Measurements from ENCODE around the gene ZBTB39.
"Not testable (repeated sequence)": the region's sequence is repeated elsewhere in the genome, so short reads cannot be mapped to it uniquely, and the experiment has no call there.

ZBTB39 gene

DNA sequence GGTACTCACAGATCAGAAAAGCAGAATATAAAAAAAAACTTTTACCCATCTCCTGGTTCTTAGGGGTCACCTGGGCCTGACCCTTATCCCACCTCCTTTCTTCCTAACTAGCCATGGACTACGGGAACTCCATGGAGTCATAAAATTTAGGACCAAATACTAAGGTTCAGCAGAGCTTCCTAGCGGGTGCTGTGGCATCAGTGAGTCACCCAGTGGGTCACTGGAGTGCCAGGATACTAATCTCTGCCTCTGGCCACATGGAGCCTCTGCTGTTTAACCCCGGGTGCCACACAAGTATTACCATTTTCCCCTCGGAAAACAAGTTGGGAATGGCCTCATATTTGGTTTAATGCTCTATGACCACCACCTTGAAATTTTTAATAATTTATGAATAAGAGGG is 6.9 kb downstream of the ZBTB39 start:
- DNase-seq, result no peak

DNA sequence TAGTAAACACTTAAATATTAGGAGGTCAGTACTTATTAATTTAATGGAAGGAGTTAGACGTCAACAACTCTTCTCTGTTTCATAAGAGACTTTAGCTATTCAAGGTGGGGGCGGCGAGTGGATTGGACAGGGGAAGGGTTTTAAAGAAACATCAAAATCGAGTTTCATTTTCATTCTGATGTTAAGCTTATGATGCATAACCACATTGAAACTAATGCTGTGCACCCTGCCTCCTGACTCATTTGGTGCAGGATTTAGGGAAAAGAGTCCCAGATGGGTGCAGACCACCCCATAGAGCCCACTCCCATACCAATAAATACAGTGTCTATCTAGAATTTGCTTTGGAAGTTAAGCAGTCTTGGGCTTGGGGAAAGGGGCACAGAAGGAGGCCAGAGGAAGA is 7.4 kb downstream of the ZBTB39 start:
- no peak for DNase-seq

DNA sequence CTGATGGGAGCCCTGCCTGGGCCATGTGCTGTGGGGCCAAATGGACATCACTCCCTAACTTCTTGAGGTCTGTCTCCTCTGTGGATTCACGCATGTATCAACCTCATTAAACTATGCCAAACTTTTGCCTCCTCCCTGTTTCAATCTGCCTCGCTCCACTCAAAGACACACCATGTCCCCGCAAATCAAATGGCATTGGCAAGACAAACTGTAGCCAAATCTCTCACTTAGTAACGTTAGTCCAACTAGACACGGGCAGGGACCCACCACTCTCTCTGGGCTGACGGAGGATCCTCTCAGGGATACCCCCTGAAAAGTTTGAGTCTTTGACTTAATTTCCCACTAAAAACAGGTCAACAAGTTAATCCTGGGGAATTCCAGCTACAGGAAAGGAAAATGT is 8.0 kb downstream of the ZBTB39 start:
- no peak for DNase-seq

DNA sequence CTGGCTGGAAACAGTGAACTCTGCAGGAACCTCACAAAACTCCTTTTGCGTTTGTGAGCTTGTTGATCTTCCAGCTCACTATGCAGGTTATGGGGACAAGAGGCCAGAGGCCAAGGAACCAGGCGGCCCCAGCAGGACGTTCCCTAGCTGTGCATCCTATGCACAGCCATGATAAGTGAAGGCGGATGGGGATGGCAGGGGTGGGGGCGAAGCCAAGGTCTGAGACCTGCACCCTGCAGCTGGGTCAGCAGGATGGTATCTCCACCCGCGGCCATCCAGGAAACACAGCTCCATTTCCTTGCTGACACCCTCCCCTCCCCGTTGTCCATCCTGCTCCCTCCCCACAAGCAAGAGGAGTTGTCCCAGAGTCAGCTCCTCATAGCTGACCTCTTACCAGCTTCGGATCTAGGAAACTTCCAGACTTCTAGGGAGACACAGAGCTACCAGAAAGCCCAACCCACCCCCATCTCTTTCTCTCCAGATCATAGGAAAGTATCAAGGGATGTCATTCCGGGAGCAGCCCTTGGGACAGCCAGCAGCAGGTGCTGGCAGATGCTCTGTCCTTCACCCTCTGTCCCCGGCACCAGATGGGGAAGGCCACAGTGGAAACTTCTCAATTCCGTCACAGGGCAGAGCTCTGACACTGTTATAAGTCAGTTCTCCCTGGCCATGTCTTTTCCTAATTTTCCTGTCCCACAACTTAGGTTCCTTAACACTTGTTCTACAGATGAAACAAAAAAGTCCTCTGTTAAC is 9.4 kb downstream of the ZBTB39 start:
- DNase-seq, result no peak

DNA sequence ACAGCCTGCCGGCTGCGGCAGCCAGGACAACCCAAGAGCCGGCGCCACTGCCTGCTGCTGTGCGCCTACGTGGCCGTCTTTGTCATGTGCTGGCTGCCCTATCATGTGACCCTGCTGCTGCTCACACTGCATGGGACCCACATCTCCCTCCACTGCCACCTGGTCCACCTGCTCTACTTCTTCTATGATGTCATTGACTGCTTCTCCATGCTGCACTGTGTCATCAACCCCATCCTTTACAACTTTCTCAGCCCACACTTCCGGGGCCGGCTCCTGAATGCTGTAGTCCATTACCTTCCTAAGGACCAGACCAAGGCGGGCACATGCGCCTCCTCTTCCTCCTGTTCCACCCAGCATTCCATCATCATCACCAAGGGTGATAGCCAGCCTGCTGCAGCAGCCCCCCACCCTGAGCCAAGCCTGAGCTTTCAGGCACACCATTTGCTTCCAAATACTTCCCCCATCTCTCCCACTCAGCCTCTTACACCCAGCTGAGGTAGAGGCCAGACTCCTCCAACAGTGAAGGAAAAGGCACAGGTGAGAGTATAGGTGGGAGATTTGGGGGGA is 10.3 kb downstream of the ZBTB39 start:
- no peak for DNase-seq

DNA sequence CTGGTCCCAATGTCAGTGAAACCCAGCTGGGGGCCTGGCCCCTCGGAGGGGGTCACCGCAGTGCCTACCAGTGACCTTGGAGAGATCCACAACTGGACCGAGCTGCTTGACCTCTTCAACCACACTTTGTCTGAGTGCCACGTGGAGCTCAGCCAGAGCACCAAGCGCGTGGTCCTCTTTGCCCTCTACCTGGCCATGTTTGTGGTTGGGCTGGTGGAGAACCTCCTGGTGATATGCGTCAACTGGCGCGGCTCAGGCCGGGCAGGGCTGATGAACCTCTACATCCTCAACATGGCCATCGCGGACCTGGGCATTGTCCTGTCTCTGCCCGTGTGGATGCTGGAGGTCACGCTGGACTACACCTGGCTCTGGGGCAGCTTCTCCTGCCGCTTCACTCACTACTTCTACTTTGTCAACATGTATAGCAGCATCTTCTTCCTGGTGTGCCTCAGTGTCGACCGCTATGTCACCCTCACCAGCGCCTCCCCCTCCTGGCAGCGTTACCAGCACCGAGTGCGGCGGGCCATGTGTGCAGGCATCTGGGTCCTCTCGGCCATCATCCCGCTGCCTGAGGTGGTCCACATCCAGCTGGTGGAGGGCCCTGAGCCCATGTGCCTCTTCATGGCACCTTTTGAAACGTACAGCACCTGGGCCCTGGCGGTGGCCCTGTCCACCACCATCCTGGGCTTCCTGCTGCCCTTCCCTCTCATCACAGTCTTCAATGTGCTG is 11.0 kb downstream of the ZBTB39 start:
- no peak for DNase-seq

DNA sequence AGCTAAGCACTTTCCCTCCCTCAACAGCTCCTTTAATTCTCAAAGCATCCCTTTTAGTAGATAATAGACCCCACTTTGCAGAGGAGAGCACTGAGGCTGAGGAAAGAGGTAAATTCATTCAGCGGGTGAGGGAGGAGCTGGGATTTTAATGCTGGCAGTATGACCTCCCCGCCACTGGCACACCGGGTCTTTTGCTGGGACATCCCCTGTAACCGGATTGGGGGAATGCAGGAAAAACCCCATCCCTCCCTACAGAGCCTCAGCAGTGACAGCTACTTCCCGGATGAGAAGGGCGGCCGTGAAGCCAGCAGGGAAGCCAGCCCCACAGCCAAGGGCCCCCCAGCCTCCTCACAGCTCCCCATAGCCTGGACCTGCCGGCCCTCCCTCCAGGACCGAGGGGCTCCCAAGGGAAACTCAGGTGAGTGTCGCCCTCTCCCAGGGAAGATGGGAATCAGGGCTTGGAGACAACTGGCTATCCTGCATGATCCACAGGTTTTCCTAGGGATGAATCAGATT is 12.1 kb downstream of the ZBTB39 start:
- no peak for DNase-seq

DNA sequence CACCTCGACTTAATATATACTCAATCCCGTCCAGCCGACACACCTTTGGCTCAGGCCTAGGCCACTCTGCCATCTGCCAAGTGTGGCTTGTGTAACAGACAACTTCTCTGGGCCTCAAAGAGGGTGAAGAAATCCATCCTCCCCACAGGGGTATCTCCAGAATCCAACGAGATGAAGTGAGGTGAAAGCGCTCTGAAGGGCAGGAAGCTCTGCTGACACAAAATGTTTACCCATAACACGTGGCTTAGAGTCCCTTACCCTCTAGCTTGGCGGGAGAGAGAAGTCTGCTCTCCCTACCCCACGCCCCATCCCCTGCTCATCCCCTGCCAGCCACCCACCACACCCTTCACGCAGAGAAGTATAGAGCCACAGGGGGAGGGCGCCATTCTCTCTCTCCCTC is 13.0 kb downstream of the ZBTB39 start:
- no peak for DNase-seq

DNA sequence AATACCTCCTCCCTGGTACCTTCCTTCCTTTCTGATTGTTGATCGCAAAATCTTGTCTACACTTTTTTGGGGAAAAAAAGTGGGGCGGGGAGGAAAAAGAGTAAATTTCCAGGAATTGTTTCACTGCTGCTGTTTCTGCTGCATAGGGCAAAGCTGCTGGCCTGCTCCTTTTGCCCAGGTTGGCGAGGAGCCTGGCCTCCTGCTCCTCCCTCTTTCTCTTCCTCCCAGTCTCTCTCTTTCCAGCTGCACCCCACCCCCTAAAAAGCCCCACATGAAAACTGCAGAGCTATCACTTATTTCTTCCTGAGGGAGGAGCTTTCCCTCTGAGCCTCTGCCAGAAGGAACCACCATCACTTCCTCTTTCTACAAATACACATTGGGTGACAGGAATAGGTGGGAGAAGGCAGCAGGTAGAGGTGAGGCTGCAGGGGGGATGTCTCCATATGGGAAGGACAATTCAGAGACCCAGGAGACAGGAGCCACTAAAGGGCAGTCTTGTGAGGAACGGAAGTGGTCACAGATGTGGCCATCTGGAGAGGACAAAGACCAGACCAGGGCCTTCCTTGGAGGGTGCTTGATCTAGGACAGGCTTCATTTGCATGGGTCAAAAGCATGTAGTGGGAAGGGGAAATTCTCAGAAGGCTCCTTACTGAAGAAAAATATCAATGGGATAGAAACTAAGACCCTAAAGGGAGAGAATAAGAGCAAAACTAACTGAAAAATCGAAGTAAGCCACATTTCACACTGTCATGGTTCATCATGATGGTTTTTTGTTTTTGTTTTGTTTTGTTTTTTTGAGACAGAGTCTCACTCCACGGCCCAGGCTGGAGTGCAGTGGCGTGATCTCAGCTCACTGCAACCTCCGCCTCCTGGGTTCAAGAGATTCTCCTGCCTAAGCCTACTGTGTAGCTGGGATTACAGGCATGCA is 14.8 kb downstream of the ZBTB39 start:
- no peak for DNase-seq

DNA sequence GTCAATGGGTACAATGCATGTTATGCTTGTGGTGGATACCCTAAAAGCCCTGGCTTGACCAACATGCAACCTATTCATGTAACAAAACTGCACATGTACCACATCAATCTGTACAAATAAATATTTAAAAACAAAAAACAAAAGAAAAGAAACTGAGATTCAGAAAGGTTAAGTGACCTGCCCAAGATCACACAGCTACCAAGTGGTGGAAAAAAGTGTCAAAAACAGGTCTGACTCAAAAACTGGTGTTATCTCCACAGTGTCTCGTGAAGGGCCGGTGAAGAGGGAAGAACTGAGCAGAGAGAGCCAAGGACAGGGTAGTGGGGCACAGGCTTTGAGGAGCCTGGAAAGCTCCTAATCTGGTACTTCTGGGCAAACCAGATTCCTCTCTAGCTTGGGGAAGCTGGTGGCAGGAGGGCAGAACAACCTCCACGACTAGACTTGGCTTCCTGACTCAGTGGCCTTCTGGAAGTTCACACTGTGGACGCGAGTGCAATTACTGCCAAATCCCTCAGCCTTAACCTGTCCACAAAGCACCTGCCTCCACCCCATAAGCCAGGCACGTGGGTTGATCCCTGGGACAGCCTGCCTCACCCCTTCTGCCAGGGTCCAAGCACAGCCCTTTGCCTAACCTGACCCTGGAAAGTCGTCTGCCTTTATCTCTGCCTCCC is 15.6 kb downstream of the ZBTB39 start:
- DNase-seq, result no peak

DNA sequence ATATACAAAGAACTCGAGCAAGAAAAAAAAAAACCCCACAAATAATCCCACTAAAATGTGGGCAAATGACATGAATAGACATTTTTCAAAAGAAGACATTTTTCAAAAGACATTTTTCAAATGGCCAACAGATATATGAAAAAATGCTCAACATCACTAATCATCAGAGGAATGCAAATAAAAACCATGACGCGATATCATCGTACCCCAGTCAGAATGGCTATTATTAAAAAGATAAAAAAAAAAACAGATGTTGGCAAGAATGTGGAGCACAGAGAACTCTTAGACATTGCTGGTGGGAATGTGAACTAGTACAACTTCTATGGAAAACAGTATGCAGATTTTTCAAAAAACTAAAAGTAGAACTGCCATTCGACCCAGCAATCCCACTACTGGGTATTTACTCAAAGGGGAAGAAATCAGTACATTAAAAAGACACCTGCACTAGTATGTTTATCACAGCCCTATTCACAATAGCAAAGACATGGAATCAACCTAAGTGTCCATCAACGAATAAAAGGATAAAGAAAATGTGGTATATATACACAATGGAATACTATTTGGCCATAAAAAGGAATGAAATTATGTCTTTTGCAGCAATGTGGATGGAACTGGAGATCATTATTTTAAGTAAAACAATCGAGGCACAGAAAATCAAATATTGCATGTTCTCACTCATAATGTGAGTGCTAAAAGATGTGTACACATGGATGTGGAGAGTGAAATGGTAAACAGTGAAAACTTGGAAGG is 16.3 kb downstream of the ZBTB39 start:
- DNase-seq, result no peak

DNA sequence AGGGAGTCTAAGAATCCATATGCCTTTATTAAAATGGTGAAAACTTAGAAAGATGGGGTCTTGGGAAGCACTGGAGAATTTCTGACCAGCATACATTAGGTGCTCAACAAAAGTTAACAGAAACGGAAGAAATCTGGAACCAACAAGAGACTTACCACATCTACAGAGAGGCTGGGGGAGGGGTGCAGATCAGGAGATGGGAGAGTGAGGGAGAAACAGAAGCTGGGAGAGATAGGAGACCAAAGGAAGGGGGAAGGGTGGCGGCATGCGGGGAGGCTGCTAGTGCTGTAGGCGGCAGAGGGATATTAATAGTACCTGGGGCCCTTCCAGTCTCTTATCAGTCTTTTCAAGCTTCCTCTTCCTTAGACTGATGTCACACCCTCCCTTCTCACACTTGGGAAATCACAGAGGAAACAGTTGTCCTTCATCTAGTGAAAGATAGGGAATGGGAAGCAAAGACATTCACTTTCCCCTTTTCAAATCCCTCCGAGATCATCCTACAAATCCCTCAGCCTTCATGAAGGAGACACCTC is 18.1 kb downstream of the ZBTB39 start:
- no peak for DNase-seq

DNA sequence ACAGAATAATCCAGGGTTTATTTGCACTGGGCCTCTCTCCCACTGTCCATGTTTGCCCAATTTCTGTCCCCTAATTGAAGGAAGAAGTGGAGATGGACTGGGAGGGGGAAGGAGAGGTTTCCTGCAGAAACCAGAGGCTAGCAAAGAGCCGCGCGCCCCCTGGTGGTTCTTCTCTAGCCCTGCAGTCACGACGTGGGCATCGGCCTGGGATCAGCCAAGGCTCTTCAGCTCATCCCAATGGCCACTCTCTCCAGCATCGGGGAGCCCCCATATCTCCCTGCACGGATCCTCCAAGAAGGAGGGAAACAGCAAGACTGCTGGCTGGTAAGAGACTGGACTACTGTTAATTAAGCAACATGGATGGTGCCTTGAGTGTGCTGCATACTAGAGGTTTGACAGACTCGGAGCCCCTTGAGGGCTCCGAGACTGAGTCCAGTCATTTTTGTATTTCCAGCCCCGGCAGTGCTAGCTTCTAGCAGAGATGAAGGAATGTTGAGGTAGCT is 18.7 kb downstream of the ZBTB39 start:
- DNase-seq, result peak; percentile 76

DNA sequence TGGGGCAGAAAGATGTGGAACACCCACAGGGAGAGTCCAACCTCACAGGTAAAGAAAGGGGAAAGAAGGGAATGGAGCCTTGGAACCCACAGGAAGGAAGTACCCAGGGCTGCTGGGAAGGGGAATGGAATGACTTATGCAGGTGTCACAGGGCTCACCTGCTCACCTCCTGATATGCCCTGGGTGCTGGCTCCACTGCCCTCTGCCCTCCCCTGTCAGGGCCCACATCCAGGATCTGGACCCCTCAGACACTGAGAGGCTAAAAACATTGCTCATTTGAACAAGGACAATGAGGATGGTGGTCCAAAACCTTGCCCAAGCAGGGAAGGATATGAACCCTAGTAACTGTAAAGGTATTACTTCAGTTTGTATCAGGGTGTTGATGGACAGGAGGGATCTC is 19.3 kb downstream of the ZBTB39 start:
- no peak for DNase-seq

DNA sequence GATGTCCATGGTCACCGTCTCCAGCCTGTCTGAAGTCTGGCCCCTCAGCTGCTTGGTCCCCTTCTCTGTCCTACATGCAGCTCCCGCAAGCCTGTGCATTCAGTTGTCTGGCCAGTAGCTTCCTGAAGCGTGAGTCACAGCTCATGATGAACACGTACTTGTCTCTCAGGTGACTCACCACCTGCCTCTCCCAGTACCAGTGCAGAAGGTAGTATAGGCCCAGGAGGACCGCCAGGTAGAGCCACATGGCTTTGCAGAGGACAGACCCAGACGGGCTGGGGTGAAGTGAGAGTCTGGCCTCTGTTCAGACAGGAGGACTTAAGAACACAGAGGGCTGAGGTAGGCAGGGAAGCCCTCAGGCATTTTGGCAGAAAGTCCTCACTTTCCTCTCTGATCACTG is 20.6 kb downstream of the ZBTB39 start:
- not testable (repeated sequence) for DNase-seq

DNA sequence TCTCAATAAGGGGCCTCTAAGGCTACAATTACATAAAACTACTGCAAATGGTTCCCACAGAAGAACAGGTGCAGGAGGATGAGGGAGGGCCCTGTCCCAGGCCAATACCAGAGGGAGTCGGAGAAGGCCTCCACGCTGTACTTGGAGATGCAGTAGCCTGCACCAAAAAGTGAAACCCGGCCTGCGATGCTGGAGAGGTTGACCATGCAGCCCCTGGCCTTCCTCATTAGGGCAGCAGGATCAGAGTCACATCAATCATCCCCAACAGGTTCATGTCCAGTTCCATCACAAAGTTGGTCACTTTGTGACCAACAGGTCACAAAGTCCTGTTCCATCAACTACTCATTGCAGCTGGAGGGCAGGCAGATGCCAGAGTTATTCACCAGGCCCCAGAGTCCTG is 23.0 kb downstream of the ZBTB39 start:
- no peak for DNase-seq

DNA sequence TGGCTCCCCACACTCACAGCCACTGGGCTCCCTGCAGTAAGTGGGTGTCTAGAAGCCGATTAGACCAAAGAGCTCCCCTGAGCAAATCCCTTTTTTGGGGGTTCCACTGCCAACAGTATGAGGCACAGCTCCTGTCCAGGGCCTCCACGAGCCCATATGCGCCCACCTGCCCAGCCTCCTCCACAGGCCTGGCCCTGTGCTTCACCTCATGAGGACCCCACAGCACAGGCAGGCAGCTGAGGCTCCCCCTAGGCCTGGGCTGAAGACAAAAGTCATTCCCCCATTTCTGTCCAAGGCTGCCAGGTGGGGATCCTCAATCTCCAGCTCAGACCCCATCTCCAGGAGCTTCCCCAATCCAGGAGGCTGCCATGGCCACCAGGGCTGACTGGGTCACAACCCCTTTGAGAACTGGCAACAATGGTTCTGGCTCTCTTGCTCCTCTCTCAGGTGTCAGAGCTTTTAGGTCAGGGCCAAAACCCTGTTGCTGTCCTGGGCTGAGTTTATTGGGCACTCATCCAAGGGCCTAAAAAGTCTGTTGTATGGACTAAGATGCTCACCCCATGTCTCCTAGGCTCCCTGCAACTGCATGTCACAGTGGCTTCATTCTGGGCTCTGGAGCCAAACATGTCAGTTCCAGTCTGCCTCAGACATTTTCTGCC is 23.6 kb downstream of the ZBTB39 start:
- DNase-seq, result not testable (repeated sequence)

DNA sequence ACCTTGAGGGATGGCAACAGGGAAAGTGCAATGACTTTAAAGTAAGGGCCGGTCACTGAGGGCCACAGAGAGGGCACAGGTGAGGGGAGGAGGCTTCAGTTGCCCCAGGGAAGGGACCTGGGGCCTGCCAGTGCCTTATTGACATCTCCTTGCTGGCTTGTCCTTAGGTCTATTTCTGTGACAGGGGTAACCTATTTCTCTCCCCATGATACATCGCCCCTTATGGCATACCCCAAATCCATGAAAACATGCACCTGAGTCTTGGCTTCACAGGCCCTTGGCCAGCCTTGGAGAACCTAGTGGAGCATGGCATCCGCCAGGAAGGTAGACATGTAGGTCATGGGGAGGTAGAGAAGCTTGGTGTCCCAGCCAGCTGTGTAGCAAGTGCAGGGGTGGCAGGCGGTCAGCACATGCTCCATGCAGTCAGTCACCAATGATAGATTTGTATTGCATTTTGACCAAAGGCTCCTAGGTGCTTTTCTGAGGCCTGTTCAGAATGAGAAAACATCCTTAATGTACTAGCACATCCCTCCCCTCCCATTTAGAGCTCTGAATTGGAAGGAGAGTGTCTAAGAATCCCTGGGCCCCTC is 25.3 kb downstream of the ZBTB39 start:
- DNase-seq, result no peak

DNA sequence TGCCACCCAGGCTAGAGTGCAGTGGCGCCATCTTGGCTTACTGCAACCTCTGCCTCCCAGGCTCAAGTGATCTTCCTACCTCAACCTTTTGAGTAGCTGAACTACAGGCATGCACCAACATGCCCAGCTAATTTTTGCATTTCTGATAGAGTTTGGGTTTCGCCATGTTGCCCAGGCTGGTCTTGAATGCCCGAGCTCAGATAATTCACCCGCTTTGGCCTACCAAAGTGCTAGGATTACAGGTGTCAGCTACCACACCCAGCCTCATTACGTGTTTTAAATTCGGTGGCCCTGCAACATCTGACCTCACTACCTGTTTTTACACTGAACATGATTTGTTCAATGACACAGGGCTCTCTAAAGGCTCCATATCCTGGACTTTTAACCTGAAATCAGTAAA is 26.1 kb downstream of the ZBTB39 start:
- DNase-seq, result no peak

DNA sequence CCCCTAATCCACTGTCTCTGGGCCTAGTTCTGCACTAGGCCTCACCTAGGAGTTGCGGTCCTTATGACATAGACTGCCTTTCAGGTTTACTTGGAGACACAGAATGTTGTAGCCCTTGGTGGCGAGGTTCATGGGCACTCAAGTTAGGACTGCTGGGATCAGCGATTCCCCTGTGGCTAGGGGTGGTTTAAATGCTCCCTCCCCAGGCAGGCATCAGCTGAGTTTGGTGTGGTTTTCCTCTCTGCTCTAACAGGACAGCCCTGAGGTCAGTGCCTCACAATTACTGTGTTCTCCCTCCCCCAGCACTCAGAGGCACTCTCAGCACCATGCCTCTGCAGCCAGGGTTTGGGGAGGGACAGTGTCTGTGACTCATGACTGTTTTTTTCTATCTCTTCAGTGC is 26.7 kb downstream of the ZBTB39 start:
- DNase-seq, result no peak

All from activated CD4-positive, alpha-beta T cell treated with anti-CD3 and anti-CD28 coated beads, Interleukin-2, amount 50 U/mL, for 1 hour (primary cell).